Mesendoderm (in vitro differentiated cells): ENCODE measurements around the gene PPP1R12B.
"Not testable (repeated sequence)": the region's sequence is repeated elsewhere in the genome, so short reads cannot be mapped to it uniquely, and the experiment has no call there.

Experiments used
- DNase-seq: peaks from one replicate; pipeline ENCODE4 v3.0.0; 2013
- H2AK5ac ChIP-seq: 2 replicates; pipeline ENCODE4 v1.6.1; 2013; ENCODE audit warnings: low read length, inconsistent platforms
- H2BK120ac ChIP-seq: 2 replicates; pipeline ENCODE4 v1.6.1; 2013; ENCODE audit warnings: low read depth, mild to moderate bottlenecking, low read length, moderate library complexity, mixed read lengths
- H2BK15ac ChIP-seq: replicated peaks from 2 replicates; pipeline ENCODE4 v1.6.1; 2013; ENCODE audit warnings: low read depth, mild to moderate bottlenecking, moderate library complexity
- H2BK5ac ChIP-seq: 2 replicates; pipeline ENCODE4 v1.6.1; 2013; ENCODE audit warnings: low read length, inconsistent platforms
- H3K18ac ChIP-seq: 2 replicates; pipeline ENCODE4 v1.6.1; 2013; ENCODE audit warnings: mild to moderate bottlenecking, low read length, mixed read lengths
- H3K23ac ChIP-seq: one replicate; pipeline ENCODE4 v1.6.1; 2013; ENCODE audit warnings: low read length
- H3K27ac ChIP-seq: 2 replicates; pipeline ENCODE4 v1.5.1; 2013; ENCODE audit warnings: low read depth, mild to moderate bottlenecking, inconsistent platforms, low read length, moderate library complexity
- H3K27me3 ChIP-seq: 2 replicates; pipeline ENCODE4 v1.6.1; 2013; ENCODE audit warnings: low read length, control low read depth, mild to moderate bottlenecking, inconsistent platforms; ENCODE audit not compliant: insufficient read depth, poor library complexity
- H3K36me3 ChIP-seq: 2 replicates; pipeline ENCODE4 v1.6.1; 2013; ENCODE audit warnings: low read length, inconsistent platforms; ENCODE audit not compliant: control insufficient read depth, insufficient read depth
- H3K4ac ChIP-seq: one replicate; pipeline ENCODE4 v1.6.1; 2013; ENCODE audit warnings: low read depth, mild to moderate bottlenecking, low read length, moderate library complexity
- H3K4me1 ChIP-seq: 2 replicates; pipeline ENCODE4 v1.6.1; 2013; ENCODE audit warnings: low read depth, low read length, inconsistent platforms; ENCODE audit not compliant: control insufficient read depth
- H3K4me2 ChIP-seq: 2 replicates; pipeline ENCODE4 v1.6.1; 2013; ENCODE audit warnings: low read length
- H3K4me3 ChIP-seq: 2 replicates; pipeline ENCODE4 v1.5.1; 2013; ENCODE audit warnings: mild to moderate bottlenecking, low read length
- H3K56ac ChIP-seq: one replicate; pipeline ENCODE4 v1.6.1; 2013; ENCODE audit warnings: low read length
- H3K79me1 ChIP-seq: 2 replicates; pipeline ENCODE4 v1.6.1; 2013; ENCODE audit warnings: low read length, inconsistent platforms
- H3K79me2 ChIP-seq: 2 replicates; pipeline ENCODE4 v1.6.1; 2013; ENCODE audit warnings: mild to moderate bottlenecking, low read length; ENCODE audit not compliant: control insufficient read depth, insufficient read depth
- H3K9ac ChIP-seq: 2 replicates; pipeline ENCODE4 v1.6.1; 2013; ENCODE audit warnings: low read length, inconsistent platforms
- H4K5ac ChIP-seq: one replicate; pipeline ENCODE4 v1.6.1; 2013; ENCODE audit warnings: low read length
- H4K8ac ChIP-seq: one replicate; pipeline ENCODE4 v1.6.1; 2013; ENCODE audit warnings: low read depth, mild to moderate bottlenecking, control low read depth, low read length, moderate library complexity
- WGBS: extraction: QIAGEN DNeasy Blood & Tissue Kit; methylation state at CpG from one replicate; pipeline ENCODE4 v1.1.7; 2013; ENCODE audit warnings: low lambda C conversion rate, missing lambda C conversion rate; ENCODE audit not compliant: insufficient coverage; ENCODE audit errors: extremely low coverage; 5-methylcytosine and 5-hydroxymethylcytosine counted together

PPP1R12B gene

DNA sequence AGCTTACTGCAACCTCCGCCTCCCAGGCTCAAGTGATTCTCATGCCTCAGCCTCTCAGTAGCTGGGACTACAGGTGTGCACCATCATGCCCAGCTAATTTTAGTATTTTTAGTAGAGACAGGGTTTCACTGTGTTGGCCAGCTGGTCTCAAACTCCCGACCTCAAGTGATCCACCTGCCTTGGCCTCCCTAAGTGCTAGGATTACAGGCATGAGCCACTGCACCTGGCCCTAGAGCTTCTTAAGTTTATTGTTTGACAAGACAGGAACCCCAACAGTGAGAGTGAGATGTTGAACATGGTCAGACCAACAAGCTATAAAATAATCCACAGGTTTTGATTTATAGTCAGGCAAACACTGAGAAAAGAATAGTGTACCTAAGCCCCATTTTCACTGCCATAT, 83.8 kb downstream of the PPP1R12B start:
- not testable (repeated sequence) for H3K4me2 ChIP-seq, H3K4me3 ChIP-seq, H3K56ac ChIP-seq, H3K79me2 ChIP-seq, H4K8ac ChIP-seq, H3K18ac ChIP-seq, H3K27me3 ChIP-seq, H2AK5ac ChIP-seq, H3K9ac ChIP-seq, H3K4me1 ChIP-seq, H3K36me3 ChIP-seq, H4K5ac ChIP-seq, H2BK5ac ChIP-seq, H3K27ac ChIP-seq, H2BK15ac ChIP-seq, H3K79me1 ChIP-seq, H2BK120ac ChIP-seq, H3K23ac ChIP-seq, DNase-seq, H3K4ac ChIP-seq
- WGBS = no CpG with 5 or more reads among the region's 2 CpGs

DNA sequence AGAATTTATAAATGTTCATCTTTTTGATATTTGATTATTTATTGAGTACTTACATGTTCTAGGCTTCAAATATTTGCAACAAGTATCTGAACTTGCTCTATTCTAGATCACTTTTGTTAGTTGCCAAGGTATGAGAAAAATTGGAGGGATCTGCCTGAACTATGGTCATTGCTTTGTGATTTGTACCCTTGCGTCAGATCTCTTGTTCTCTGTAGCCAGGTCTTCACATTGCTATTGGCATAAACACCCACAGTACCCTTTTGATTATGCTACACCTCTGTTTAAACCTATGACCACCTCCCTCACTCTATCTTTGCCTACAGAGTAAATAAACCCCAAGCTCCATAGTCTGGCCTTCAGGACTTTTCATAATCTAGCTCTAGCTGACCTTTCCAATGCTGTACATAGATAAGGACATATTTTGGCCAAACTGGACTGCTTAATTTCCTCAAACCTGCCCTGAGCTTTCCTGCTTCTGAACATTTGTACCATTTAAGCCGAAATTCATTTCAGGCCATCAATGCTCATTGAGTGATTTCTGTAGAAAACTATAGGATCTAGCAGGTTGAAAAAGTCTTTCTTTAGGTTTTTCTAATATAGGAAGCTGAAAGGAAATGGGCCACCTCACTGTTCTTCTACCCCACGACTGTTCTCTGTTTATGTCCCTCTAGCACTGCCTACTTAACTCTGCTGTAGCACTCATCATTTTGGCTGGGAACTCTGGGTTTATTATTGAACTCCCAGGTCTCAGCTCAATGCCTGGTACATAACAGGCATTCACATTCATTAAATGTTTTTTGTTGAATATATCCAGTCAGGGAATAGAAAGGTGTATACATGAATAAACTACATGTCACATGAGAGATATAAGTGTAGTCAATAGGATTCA, 84.9 kb downstream of the PPP1R12B start:
- no peaks in the 10 kb centered on the region for H3K79me2 ChIP-seq
- H3K9ac ChIP-seq = no peak overlapping the region
- no peak overlapping the region for H4K5ac ChIP-seq
- no peak overlapping the region for H3K4me2 ChIP-seq
- H3K4me1 ChIP-seq = no peaks in the 10 kb centered on the region
- no peak overlapping the region for H2BK120ac ChIP-seq
- no peak overlapping the region for H3K4ac ChIP-seq
- H3K79me1 ChIP-seq = no peaks in the 10 kb centered on the region
- no peak overlapping the region for H2BK5ac ChIP-seq
- H3K36me3 ChIP-seq = no peaks in the 10 kb centered on the region
- H3K27ac ChIP-seq = no peak overlapping the region
- H2BK15ac ChIP-seq = no peak overlapping the region
- no peak overlapping the region for H3K23ac ChIP-seq
- no peak overlapping the region for H2AK5ac ChIP-seq
- no peaks in the 10 kb centered on the region for H3K27me3 ChIP-seq
- no peak overlapping the region for H3K4me3 ChIP-seq
- WGBS = no CpG with 5 or more reads among the region's 3 CpGs
- H3K18ac ChIP-seq = no peak overlapping the region
- no peak overlapping the region for H3K56ac ChIP-seq
- H4K8ac ChIP-seq = no peak overlapping the region
- DNase-seq = no peak

DNA sequence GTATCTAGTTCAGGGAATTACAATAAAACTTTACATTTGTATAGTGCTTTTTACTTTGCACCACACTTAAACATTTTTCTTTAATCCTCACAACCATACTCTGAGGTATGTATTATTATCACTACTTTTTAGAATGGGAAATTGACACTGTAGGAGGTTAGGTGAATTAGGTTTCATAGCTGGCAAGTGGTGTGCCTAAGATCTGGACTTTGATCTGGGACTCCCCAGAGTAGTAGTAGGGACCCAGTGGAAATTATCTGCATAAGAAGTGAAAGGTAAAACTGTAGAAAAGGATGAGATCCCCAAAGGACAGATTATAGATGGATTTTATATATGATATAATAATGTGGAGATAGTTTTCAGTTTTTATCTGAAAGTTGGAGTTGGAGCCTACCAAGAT, 85.6 kb downstream of the PPP1R12B start:
- Histone ChIP-seq H3K23ac (no peak overlapping the region), H2BK5ac (no peak overlapping the region), H4K5ac (no peak overlapping the region), H3K27me3 (no peaks in the 10 kb centered on the region), H2BK120ac (no peak overlapping the region), H3K4me3 (no peak overlapping the region), H4K8ac (no peak overlapping the region), H3K56ac (no peak overlapping the region), H3K79me1 (no peaks in the 10 kb centered on the region), H3K36me3 (no peaks in the 10 kb centered on the region), H3K9ac (no peak overlapping the region), H3K4me2 (no peak overlapping the region), H3K4me1 (no peaks in the 10 kb centered on the region), H2BK15ac (no peak overlapping the region), H3K27ac (no peak overlapping the region), H3K79me2 (no peaks in the 10 kb centered on the region), H3K18ac (no peak overlapping the region), H2AK5ac (no peak overlapping the region), H3K4ac (no peak overlapping the region)
- DNase-seq = no peak

DNA sequence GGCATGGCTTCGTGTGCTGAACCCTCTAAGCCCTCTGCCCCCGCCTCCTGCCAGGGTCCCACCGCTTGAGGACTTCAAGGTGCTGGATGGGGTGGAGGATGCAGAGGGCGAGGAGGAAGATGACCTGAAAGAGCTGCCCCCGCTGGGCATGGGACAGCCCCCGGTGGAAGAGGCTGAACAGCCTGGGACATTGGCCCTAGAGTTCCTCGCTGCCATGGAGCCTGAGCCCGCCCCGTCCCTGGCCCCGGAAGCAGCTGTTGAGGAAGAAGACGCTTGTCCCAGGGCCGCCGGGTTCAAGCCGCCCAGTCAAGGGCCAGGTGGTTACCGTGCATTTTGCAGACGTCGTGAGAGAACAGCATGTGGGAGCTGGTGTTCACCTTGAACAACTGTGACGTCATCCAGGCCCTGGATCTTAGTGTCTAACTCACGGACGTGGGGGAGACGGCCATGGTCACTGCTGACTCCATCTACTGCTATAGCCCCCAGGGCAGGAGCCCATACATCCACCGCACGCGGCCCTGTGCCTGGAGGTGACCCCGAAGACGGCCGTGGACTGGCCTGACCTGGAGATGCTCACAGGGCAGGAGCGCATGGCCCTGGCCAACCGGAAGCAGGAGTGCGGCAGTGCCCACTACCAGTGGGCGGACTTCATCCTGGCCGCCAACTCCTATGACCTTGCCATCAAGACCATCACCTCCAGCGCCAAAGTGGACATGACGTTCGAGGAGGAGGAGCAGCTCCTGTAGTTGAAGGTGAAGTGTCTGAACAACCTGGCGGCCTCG, 90.1 kb downstream of the PPP1R12B start:
- no peak overlapping the region for H2BK120ac ChIP-seq
- no peak overlapping the region for H2BK5ac ChIP-seq
- H3K4ac ChIP-seq = no peak overlapping the region
- no peak overlapping the region for H3K27ac ChIP-seq
- no peak for DNase-seq
- H3K4me2 ChIP-seq = no peak overlapping the region
- no peak overlapping the region for H2AK5ac ChIP-seq
- no peaks in the 10 kb centered on the region for H3K27me3 ChIP-seq
- no peak overlapping the region for H4K8ac ChIP-seq
- no peak overlapping the region for H3K9ac ChIP-seq
- WGBS = no CpG with 5 or more reads among the region's 37 CpGs
- no peaks in the 10 kb centered on the region for H3K36me3 ChIP-seq
- H3K18ac ChIP-seq = no peak overlapping the region
- H4K5ac ChIP-seq = no peak overlapping the region
- no peak overlapping the region for H3K4me3 ChIP-seq
- no peaks in the 10 kb centered on the region for H3K79me2 ChIP-seq
- H3K79me1 ChIP-seq = no peaks in the 10 kb centered on the region
- no peak overlapping the region for H2BK15ac ChIP-seq
- no peaks in the 10 kb centered on the region for H3K4me1 ChIP-seq
- H3K56ac ChIP-seq = no peak overlapping the region
- no peak overlapping the region for H3K23ac ChIP-seq

DNA sequence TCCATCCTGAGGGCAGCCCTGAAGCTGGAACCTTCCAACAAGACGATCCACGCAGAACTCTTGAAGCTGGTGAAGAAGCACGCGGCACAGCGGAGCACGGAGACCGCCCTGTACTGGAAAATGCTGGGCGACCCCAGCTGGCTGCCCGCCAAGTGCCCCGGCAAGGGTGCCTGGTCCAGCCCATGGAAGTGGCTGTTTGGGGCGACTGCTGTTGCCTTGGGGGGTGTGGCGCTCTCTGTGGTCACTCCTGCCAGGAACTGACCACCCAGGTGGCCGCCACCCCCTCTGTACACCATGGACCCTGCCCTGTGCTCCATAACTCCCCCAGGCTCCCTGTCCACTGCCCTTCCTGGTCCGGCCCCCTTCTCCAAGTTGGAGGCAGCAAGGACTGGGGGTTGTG, 90.8 kb downstream of the PPP1R12B start:
- H2BK15ac ChIP-seq = no peak overlapping the region
- H3K4me1 ChIP-seq = no peaks in the 10 kb centered on the region
- no peaks in the 10 kb centered on the region for H3K36me3 ChIP-seq
- no peak overlapping the region for H2BK5ac ChIP-seq
- no peak overlapping the region for H4K5ac ChIP-seq
- H3K27me3 ChIP-seq = no peaks in the 10 kb centered on the region
- H2BK120ac ChIP-seq = no peak overlapping the region
- no peak overlapping the region for H3K56ac ChIP-seq
- no peak overlapping the region for H3K9ac ChIP-seq
- no peak overlapping the region for H3K23ac ChIP-seq
- H3K18ac ChIP-seq = no peak overlapping the region
- no peak overlapping the region for H2AK5ac ChIP-seq
- no peak for DNase-seq
- H3K79me2 ChIP-seq = no peaks in the 10 kb centered on the region
- no peak overlapping the region for H3K4me2 ChIP-seq
- H3K4ac ChIP-seq = no peak overlapping the region
- H3K4me3 ChIP-seq = no peak overlapping the region
- H3K27ac ChIP-seq = no peak overlapping the region
- no peaks in the 10 kb centered on the region for H3K79me1 ChIP-seq
- no peak overlapping the region for H4K8ac ChIP-seq
- no CpG with 5 or more reads among the region's 14 CpGs for WGBS
